ENCODE results near the gene TUBB4A.

- TF ChIP-seq REST (IDR thresholded peaks at IDR 0.05; ENCODE audit: insufficient read depth in 1 of 2, low read depth in 2 of 2, low read length in 1 of 2) (no peak), CTCF (IDR thresholded peaks at IDR 0.05) (no peak), POLR2AphosphoS5 (IDR thresholded peaks at IDR 0.05; ENCODE audit: low read depth, low read length) (no peak), SIN3A (IDR thresholded peaks at IDR 0.05; ENCODE audit: borderline replicate concordance, insufficient read depth, low read depth, low read length) (no peak), TCF7L2 (IDR thresholded peaks at IDR 0.05; ENCODE audit: low read depth, low read length) (no peak)
These were observed 26.6 kb downstream of the TUBB4A start for GRCh38 chr19:6475321-6476108.
